ENCODE results near the gene MPPED1. TPM values are rescaled to one million over a fixed set of nuclear protein-coding genes. Genes with fewer than 3 reads are reported as not detected.

MPPED1 gene
- total RNA-seq, 1 experiment from 2014 or later, result 0.28 TPM

GRCh38 chr22:43415681-43416080 is 3.9 kb downstream of the MPPED1 start:
- Histone ChIP-seq H2BK120ac (ENCODE audit: low read depth, low read length, poor library complexity, severe bottlenecking) (no peak overlapping the region), H3K9ac (ENCODE audit: extremely low read depth, insufficient read length, low read length) (no peak overlapping the region), H3K79me2 (ENCODE audit: insufficient read depth, low read length) (no peaks in the 10 kb centered on the region), H4K20me1 (ENCODE audit: control insufficient read depth, insufficient read depth, insufficient read length) (no peaks in the 10 kb centered on the region), H3K79me1 (ENCODE audit: insufficient read depth, low read depth, low read length, poor library complexity, severe bottlenecking) (no peaks in the 10 kb centered on the region), H3K23ac (ENCODE audit: insufficient read length, low read depth, low read length) (no peak overlapping the region), H3T11ph (ENCODE audit: low read length) (no peak overlapping the region), H2AK5ac (ENCODE audit: insufficient read length, low read length) (no peak overlapping the region), H3K4ac (ENCODE audit: low read depth, low read length) (no peak overlapping the region), H3K4me2 (ENCODE audit: insufficient read depth, insufficient read length, low read length) (no peak overlapping the region), H3K14ac (ENCODE audit: insufficient read depth, low read length) (no peak overlapping the region), H3K23me2 (ENCODE audit: insufficient read length, low read depth, low read length, poor library complexity, severe bottlenecking) (no peaks in the 10 kb centered on the region), H2BK5ac (ENCODE audit: insufficient read length, low read length) (no peak overlapping the region), H3K9me3 (ENCODE audit: control insufficient read depth, low read depth, low read length) (no peaks in the 10 kb centered on the region), H4K8ac (replicated peaks; ENCODE audit: insufficient read length, low read depth, low read length) (no peak overlapping the region), H2AFZ (ENCODE audit: low read length) (no peak overlapping the region), H2BK15ac (ENCODE audit: low read depth, low read length) (no peak overlapping the region), H2BK20ac (ENCODE audit: low read depth, low read length, poor library complexity, severe bottlenecking) (no peak overlapping the region), H3K27me3 (ENCODE audit: insufficient read depth, low read length) (peaks cover 12% of the 10 kb centered on the region; the same call in 1 of the 2 replicates), H4K91ac (ENCODE audit: insufficient read length, low read depth, low read length) (no peak overlapping the region), H3K27ac (ENCODE audit: insufficient read length, low read depth, low read length) (no peak overlapping the region), H2BK12ac (ENCODE audit: insufficient read length, low read depth, low read length) (no peak overlapping the region), H3K4me1 (ENCODE audit: insufficient read depth, low read length) (no peaks in the 10 kb centered on the region), H3K18ac (ENCODE audit: insufficient read length, low read depth, low read length) (no peak overlapping the region), H3K56ac (ENCODE audit: insufficient read length, low read depth, low read length) (no peak overlapping the region), H4K5ac (ENCODE audit: insufficient read length, low read depth, low read length) (no peak overlapping the region)
- H3K27me3 Mint-ChIP-seq (ENCODE audit: low read depth), result peaks cover 66% of the 10 kb centered on the region
- H3K4me3 Mint-ChIP-seq, result no peak overlapping the region
- H3K9me3 Mint-ChIP-seq, result no peaks in the 10 kb centered on the region
- no peaks in the 10 kb centered on the region for H3K36me3 Mint-ChIP-seq (ENCODE audit: insufficient read depth in 1 of 3, low read depth in 3 of 3)
- no CpG with 5 or more reads among the region's 7 CpGs for WGBS (ENCODE audit: extremely low coverage, insufficient read length, low lambda C conversion rate)
- DNase-seq, result no peak
- H3K4me1 Mint-ChIP-seq, result peaks cover 12 to 38% of the 10 kb centered on the region in 2 experiments
- no peak for TF ChIP-seq CTCF (conservative IDR thresholded peaks at IDR 0.05)
- no peak overlapping the region for H3K27ac Mint-ChIP-seq

Measured in H9 (cell line).